Measurements from ENCODE around the gene FBLIM1. TPM values are rescaled to one million over a fixed set of nuclear protein-coding genes. Genes with fewer than 3 reads are reported as not detected.

The FBLIM1 gene
- total RNA-seq, 1 experiment from 2014 or later = 6.0 TPM

DNA sequence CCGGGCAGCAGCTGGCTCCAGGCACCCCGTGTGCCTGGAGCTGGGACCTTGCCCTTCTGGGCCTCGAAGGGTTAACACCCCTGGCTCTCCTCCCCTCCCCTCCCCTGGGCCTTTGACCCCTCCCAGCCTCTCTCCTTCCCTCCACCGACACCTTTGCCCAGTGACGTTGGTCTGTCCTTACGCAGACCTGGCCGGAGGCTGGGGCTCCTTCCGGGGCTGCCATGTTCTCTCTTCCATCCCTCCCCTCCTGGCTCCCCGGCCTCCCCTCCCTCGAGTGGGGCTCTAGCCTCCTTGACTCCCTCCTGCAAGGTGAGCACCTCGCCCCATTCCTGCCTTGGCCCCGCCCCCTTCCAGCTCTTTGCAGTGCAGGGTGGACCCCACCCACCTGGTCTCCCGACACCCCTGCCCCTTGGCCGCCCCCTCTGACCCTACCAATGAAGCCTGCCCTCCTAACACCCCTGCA lies 16.2 kb upstream of the FBLIM1 start, which contains the start of gene TMEM82 (continued):
- TF ChIP-seq CTCF (IDR thresholded peaks at IDR 0.05 in 2 of 3, conservative IDR thresholded peaks at IDR 0.05 in 1 of 3; ENCODE audit: borderline replicate concordance in 1 of 3, insufficient read depth in 1 of 3, low read depth in 2 of 3, low read length in 2 of 3) (no peak), CBX3 (IDR thresholded peaks at IDR 0.05; ENCODE audit: low read depth) (no peak), SRF (IDR thresholded peaks at IDR 0.05; ENCODE audit: low read depth) (no peak), ZNF274 (IDR thresholded peaks at IDR 0.05; ENCODE audit: low read depth, low read length) (no peak), FOSL1 (IDR thresholded peaks at IDR 0.05; ENCODE audit: low read depth) (no peak), MAX (IDR thresholded peaks at IDR 0.05) (no peak), ATF3 (IDR thresholded peaks at IDR 0.05) (no peak)

- no peak overlapping the region for H3K4me3 ChIP-seq (replicated peaks in 1 of 2; ENCODE audit: low read depth in 1 of 2, low read length in 2 of 2)
- H3K4me1 ChIP-seq (ENCODE audit: control insufficient read depth in 1 of 2, insufficient read depth in 2 of 2, low read length in 2 of 2) = peaks cover 3 to 10% of the 10 kb centered on the region in 2 experiments; a peak in 3 of 4 replicates
- H4K20me1 ChIP-seq (ENCODE audit: insufficient read depth) = no peaks in the 10 kb centered on the region
- BruUV-seq (replicated peaks) = no TSS peak
- no peaks in the 10 kb centered on the region for H3K9me3 ChIP-seq (ENCODE audit: control insufficient read depth in 1 of 2, insufficient read depth in 1 of 2, low read depth in 1 of 2, low read length in 2 of 2)
- H3K27ac ChIP-seq (ENCODE audit: low read depth, low read length) = no peak overlapping the region
- intact Hi-C loops (cut with micrococcal nuclease) = no loop called here
- TF ChIP-seq ELF1 (IDR thresholded peaks at IDR 0.05; ENCODE audit: borderline replicate concordance, low read depth) (no peak), SP1 (IDR thresholded peaks at IDR 0.05; ENCODE audit: low read depth) (no peak), SRF (IDR thresholded peaks at IDR 0.05; ENCODE audit: low read depth) (no peak), CBX3 (IDR thresholded peaks at IDR 0.05; ENCODE audit: low read depth) (no peak)
- no peak overlapping the region for H3K9ac ChIP-seq (ENCODE audit: low read length)
- ChIA-PET CTCF (no interaction called here), RAD21 (ENCODE audit: low non-redundant PET in 1 of 2, low total read pairs in 2 of 2, uncharacterized antibody in 2 of 2, unreplicated experiment in 2 of 2) (no interaction called here), POLR2A (interaction anchor here (0.7 kb wide), 1 partner anchor 16 kb away, joined by 3 read pairs; no protein-coding TSS in a partner anchor)
- no peak overlapping the region for H3K4me2 ChIP-seq (ENCODE audit: low read length)
- no peaks in the 10 kb centered on the region for H3K79me2 ChIP-seq (ENCODE audit: insufficient read depth, low read length)
- no peaks in the 10 kb centered on the region for H3K27me3 ChIP-seq (ENCODE audit: insufficient read depth, low read length)
- DNase-seq (ENCODE audit: low read depth, low spot score) = no peak
- no peaks in the 10 kb centered on the region for H3K36me3 ChIP-seq (ENCODE audit: control insufficient read depth in 1 of 2, insufficient read depth in 2 of 2, low read length in 2 of 2)
- no peak for ATAC-seq
- H2AFZ ChIP-seq (ENCODE audit: low read depth, low read length, poor library complexity, severe bottlenecking) = no peak overlapping the region
- no peaks in the 10 kb centered on the region for H3K9me2 ChIP-seq (ENCODE audit: insufficient read depth)
These were observed 14.4 kb upstream of the FBLIM1 start for GRCh38 chr1:15744122-15744679.

All from HCT116 (cell line).